Thyroid gland (tissue), 4 donors: Measurements from ENCODE around the gene RANBP9.

Experiments used
- CTCF ChIP-seq, 6 experiments: fragments of 200-600 bp in 3 of 6; fragments of 450-650 bp in 3 of 6; sonication (generic) in 3 of 6; IDR thresholded peaks; one replicate each; pipeline ENCODE4 v1.5.1; 2016 to 2019; ENCODE audit warnings: antibody characterized with exemption in 6 of 6, mild to moderate bottlenecking in 2 of 6, inconsistent platforms in 1 of 6, moderate library complexity in 1 of 6
- POLR2A ChIP-seq, 2 donors: fragments of 450-650 bp; IDR thresholded peaks; one replicate each; pipeline ENCODE4 v1.6.1; 2017; ENCODE audit warnings: antibody characterized with exemption in 2 of 2, mild to moderate bottlenecking in 2 of 2, moderate library complexity in 1 of 2

- TF ChIP-seq CTCF (IDR thresholded peaks at IDR 0.05) (no peak), POLR2A (IDR thresholded peaks at IDR 0.05) (no peak)
These were observed 35.0 kb downstream of the RANBP9 start for GRCh38 chr6:13676551-13677156.
